HG03469 (cell line): ENCODE data around the gene ZFYVE9.
"Not testable (repeated sequence)": the region's sequence is repeated elsewhere in the genome, so short reads cannot be mapped to it uniquely, and the experiment has no call there.

Experiments used
- ATAC-seq: cut with Tn5 transposase; IDR thresholded peaks from one replicate; pipeline ENCODE4 v1.9.1; 2021; ENCODE audit warnings: mild to moderate bottlenecking, moderate library complexity, moderate number of reproducible peaks; ENCODE audit not compliant: unreplicated experiment

ZFYVE9 gene

DNA sequence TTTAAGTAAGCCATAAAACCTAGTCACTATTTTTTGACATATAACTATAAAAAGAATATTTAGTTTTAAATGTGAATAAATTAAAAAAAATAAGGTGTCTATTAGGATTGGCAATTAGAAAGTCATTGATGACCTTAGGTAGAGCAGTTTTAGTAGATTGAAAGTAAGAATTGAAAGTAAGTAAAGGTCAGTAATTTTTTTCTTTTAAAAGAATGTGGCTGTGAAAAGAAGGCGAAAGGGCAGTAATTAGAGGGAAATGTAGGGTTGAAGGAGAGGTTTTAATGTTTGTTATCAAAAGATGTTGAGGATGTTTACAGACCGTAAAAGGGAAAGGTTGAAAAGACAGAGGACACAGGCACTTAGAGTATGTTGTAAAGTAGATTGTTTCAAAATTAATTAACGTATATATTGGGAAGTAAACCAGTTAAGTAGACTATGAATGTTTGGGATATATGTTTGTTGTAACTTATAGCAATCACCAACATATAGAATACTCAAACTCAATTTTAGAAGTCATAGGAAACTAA, 41.0 kb downstream of the ZFYVE9 start:
- no peak for ATAC-seq

GRCh38 chr1:52186449-52186848, 44.6 kb downstream of the ZFYVE9 start:
- ATAC-seq = no peak

- ATAC-seq = no peak
Observed at GRCh38 chr1:52189898-52190480, 48.1 kb downstream of the ZFYVE9 start.

- ATAC-seq = no peak
Observed at GRCh38 chr1:52190500-52191252, 48.8 kb downstream of the ZFYVE9 start.

DNA sequence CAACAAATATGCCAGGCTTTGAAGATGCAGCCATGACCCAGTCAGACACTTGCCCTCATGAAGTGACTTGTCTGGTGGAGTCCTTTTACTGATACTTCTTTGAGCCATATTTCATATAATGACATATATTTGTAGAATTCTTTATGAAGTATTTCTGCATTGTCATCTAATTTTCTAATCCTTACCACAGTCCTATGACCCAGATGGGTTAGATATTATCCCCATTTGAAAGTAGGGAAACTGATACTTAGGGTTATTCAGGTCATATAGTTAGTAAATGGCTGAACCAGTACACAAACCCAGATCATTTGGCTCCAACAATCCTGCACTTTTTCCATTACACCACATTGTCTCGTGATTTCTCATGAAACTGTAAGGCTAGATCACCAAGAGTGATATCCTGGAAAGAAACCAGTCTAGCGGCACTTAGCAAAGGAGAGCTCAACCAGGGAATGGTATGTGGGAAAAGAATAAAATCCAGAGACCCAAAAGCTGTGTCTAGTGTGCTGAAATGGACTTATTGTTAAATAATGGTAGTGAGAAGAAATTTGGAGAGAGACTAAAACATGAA, 49.6 kb downstream of the ZFYVE9 start:
- no peak for ATAC-seq

GRCh38 chr1:52192024-52192423, 50.1 kb downstream of the ZFYVE9 start:
- no peak for ATAC-seq

DNA sequence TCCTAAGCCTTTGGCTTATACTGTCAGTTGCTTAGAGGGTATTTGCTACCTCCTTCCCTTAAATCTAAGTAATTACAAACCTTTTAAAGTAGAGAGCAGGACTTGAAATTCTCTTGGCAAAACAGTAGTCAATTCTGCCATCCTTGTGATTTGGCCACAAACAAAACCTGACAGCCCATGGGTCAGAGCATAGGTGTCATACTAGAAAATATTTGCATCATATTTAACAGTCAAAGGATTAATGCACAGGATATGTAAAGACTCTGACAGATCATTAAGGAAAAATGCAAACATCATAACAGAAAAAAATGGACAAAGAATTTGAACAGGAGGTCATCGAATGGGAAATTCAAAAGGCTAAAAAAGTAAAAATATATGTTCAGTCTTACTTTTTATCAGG, 50.5 kb downstream of the ZFYVE9 start:
- ATAC-seq = no peak

- no peak for ATAC-seq
Observed at GRCh38 chr1:52193985-52194384, 52.1 kb downstream of the ZFYVE9 start.

DNA sequence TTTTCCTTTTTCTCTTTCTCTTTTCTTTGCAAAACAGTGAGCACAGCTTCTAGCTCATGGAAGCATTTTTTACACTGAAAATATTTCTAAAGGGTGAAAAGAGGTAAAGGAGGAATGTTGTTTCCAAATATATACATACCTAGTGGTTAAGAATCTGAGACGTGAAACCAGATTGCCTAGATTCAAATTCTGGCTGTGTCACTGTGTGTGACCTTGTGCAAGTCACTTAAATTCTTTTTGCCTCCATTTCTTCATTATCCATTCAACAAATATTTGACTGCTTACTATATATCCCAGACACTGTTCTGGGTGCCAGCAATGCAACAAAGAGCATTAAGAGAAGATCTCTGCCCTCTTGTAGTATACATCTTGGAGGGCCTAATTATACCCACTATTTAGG, 53.3 kb downstream of the ZFYVE9 start:
- no peak for ATAC-seq

DNA sequence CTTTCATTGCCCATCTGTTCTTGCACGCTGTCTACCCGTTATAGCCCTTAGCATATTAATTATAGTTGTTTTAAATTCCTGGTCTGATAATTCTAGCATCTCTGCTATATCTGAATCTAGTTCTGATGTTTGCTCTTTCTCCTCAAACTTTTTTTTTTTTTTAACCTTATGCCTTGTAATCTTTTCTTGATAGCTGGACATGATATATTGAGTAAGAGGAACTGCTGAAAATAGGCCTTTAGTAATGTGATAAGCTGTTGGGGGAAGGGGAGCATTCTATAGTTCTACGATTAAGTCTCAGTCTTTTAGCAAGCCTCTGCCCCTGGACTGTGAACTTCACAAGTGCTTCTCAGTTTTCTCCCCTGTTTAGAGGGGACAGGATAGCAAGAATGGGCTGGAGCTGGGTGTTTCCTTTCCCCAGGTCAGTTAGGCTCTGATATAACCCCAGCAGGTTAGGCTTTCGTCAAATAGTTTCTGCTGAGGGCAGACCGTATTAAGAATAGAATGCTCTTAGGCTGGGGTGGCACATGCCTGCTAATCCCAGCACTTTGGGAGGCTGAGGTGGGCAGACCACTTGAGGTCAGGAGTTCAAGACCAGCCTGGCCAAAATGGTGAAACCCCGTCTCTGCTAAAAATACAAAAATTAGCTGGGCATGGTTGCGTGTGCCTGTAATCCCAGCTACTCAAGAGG, 62.2 kb downstream of the ZFYVE9 start:
- no peak for ATAC-seq

GRCh38 chr1:52204696-52205095, 62.8 kb downstream of the ZFYVE9 start:
- no peak for ATAC-seq

DNA sequence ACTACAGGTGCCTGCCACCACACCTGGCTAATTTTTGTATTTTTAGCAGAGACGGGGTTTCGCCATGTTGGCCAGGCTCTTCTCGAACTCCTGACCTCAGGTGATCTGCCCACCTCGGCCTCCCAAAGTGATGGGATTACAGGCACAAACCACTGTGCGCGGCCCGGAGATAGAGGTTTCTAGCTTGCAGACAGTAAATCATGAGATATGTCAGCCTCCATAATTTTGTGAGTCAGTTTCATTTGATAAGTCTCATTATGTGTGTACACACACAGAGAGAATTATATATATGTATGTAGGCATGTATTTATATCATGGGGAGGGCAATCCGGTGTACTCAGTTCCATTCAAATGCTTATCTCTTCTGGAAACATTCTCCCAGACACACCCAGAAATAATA, 64.8 kb downstream of the ZFYVE9 start:
- ATAC-seq = not testable (repeated sequence)

- no peak for ATAC-seq
Observed at GRCh38 chr1:52209429-52209828, 67.5 kb downstream of the ZFYVE9 start.

DNA sequence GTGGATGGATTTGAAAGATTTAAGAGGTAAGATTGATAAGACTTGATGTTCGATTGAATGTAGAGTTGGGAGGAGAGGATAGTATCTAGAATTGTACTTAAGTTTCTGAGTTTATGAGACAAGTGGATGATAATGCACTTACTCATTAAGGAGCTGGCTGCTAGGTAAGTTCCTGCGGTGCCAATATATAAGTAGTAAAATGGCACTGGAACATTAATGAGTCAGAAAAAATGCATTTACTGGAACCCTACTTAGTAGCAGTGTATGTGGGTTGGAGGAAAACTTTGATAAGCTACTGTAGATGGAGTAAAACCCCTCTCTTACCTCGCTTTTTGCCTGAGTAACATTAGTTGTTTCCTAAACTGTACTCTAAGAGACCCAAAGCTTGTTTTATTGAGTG, 68.2 kb downstream of the ZFYVE9 start:
- ATAC-seq = no peak

DNA sequence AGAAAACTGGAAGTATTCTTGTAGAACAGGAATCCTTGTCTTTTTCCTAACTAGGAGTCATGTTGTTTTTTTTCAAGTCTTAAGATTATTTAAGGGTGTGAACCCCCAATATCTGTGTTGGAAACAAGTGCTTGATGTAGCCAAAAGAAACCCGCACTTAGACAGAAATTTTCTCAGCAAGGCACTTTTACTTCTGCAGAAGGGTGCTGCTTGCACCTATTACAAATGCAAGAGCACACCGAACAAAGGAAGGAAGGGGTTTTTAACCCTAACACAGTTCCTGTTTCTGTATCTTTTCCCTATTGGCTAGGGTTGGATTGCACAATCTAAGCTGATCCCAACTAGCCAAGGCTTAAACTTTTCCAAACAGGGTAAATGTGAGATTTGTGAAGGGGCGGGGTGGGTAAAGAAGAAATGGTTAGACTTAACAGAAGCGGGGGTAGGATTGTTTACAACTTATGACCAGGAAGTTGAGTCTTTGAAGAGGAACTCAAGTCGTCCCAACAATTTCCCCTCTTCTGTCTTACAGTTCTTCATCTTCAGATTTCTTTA, 75.1 kb downstream of the ZFYVE9 start:
- ATAC-seq = no peak

- ATAC-seq = no peak
Observed at GRCh38 chr1:52225174-52225573, 83.3 kb downstream of the ZFYVE9 start.

DNA sequence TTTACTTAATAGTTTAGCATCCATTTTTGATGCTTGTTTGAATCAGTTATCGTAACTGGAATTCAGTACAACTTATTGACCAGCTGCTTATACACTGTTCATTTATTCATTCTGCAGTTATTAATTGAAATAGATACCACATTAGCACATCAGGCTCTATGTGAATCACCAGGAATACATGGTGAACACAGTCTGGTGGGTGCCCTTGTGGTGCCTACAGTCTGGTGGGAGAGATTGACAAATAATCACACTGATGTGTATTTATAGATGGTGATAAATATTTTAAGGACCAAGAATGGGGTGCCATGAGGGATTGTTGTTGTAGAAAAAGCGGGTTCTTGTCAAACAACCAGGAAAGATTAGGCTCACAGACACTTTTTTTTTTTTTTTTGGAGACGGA, 87.6 kb downstream of the ZFYVE9 start:
- ATAC-seq = no peak

GRCh38 chr1:52233463-52233862, 91.6 kb downstream of the ZFYVE9 start:
- no peak for ATAC-seq

DNA sequence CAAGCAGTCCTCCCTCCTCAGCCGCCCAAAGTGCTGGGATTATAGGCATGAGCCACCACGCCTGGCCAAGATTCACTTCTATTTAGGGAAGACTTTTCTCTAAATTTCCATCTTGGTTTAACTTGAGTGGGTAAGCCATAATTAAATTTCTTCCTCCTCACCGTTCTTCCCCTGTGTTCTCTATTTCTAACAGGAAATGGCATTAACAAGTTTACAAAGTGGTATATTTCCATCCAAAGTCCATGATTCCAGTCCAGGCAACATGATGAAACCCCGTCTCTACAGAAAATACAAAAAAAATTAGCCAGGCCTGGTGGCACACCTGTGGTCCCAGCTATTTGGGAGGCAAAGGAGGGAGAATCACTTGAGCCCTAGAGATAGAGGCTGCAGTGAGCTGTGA, 92.1 kb downstream of the ZFYVE9 start:
- ATAC-seq = no peak

DNA sequence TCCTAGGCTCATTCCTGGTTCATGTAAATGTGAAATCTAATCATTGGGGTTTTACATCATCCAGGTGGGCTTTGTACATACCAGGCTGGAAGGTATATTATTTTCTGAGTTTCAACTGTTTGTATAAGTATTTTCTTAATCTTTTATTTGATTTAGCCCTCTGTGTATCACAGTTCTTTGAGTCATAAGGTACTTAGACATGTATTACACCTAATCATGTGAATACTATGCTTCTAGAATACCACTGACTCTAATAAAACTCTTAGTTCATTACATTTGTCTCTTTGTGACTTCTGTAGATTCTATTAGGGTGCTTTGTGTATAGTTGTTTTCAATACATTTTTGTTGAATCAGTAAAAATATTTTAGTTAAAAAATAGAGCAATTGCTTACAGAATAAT, 92.8 kb downstream of the ZFYVE9 start:
- ATAC-seq = no peak

GRCh38 chr1:52235646-52236045, 93.8 kb downstream of the ZFYVE9 start:
- ATAC-seq = no peak
